K562 (cell line): ENCODE data around the gene PVALEF. TPM values are rescaled to one million over a fixed set of nuclear protein-coding genes. Genes with fewer than 3 reads are reported as not detected.

Source experiments
- ATAC-seq: fragments of 200-7000 bp; cut with Tn5 transposase; 3 replicates; pipeline ENCODE4 v1.9.1; 2020; ENCODE audit warnings: moderate library complexity
- BruUV-seq: library from RNA; stranded (reverse); fragments of 400-500 nt; replicated peaks from 2 replicates; lab custom pipeline; 2021; lab: Mats Ljungman, UMichigan
- CTCF ChIA-PET: fragments of 300-600 bp; formaldehyde crosslinking; extraction: SDS; loops from one replicate; lab custom pipeline; 2021; ENCODE audit warnings: low intra/inter-chr PET ratio; lab: Yijun Ruan, JAX
- POLR2A ChIA-PET: fragments of 300-600, 350-650 bp; sonication (Branson Sonifier 250); formaldehyde crosslinking; extraction: SDS; loops from one replicate; lab custom pipeline; 2021; ENCODE audit warnings: antibody characterized with exemption, inconsistent platforms; lab: Yijun Ruan, JAX
- DNase-seq, 4 experiments: peaks; one replicate each; pipeline versions ENCODE4 v3.0.0 to v3.0.0-alpha.2; 2011 to 2018; ENCODE audit warnings: low spot score in 3 of 4, mixed read lengths in 3 of 4; ENCODE audit errors: extremely low read depth in 1 of 4
- FAIRE-seq: peaks from 2 replicates; lab custom pipeline; 2011; peaks lifted over from hg19 to GRCh38; lab: Jason Lieb, UNC
- H2AFZ ChIP-seq: 2 replicates; pipeline ENCODE4 v1.6.0; 2011; ENCODE audit warnings: low read depth, low read length, control low read depth, inconsistent platforms
- H3K27ac ChIP-seq: fragments of 200-600 bp; 3 replicates; pipeline ENCODE4 v1.8.0; 2011; ENCODE audit warnings: low read depth, mild to moderate bottlenecking, control low read depth, inconsistent platforms, low read length, moderate library complexity, mixed read lengths; ENCODE audit errors: extremely low read depth
- H3K27me3 ChIP-seq, 2 experiments: fragments of 300-600 bp in 1 of 2; 2 replicates in 1 of 2; 3 replicates in 1 of 2; pipeline versions ENCODE4 v1.6.0 to v1.8.0; 2011; ENCODE audit warnings: inconsistent platforms in 2 of 2, low read length in 2 of 2, mild to moderate bottlenecking in 1 of 2, mixed read lengths in 1 of 2, moderate library complexity in 1 of 2; ENCODE audit not compliant: control insufficient read depth in 2 of 2, insufficient read depth in 2 of 2
- H3K36me3 ChIP-seq: fragments of 300-600 bp; 3 replicates; pipeline ENCODE4 v1.8.0; 2011; ENCODE audit warnings: mild to moderate bottlenecking, low read length, inconsistent platforms; ENCODE audit not compliant: control insufficient read depth, insufficient read depth
- H3K4me1 ChIP-seq, 2 experiments: fragments of 200-600 bp in 1 of 2; replicated peaks in 1 of 2; 2 replicates in 1 of 2; 3 replicates in 1 of 2; pipeline versions ENCODE4 v1.5.1 to v1.8.0; 2011; ENCODE audit warnings: inconsistent platforms in 2 of 2, low read length in 2 of 2, mild to moderate bottlenecking in 1 of 2, mixed read lengths in 1 of 2, moderate library complexity in 1 of 2; ENCODE audit not compliant: control insufficient read depth in 2 of 2, insufficient read depth in 2 of 2
- H3K4me2 ChIP-seq: 2 replicates; pipeline ENCODE4 v1.6.1; 2011; ENCODE audit warnings: low read length, control low read depth, inconsistent platforms, mixed read lengths; ENCODE audit not compliant: insufficient read depth
- H3K4me3 ChIP-seq: fragments of 200-600 bp; sonication (generic), shearing (Covaris generic); 2 replicates; pipeline ENCODE4 v1.5.1; 2016; ENCODE audit warnings: control low read depth, inconsistent platforms
- H3K79me2 ChIP-seq: fragments of 200-600 bp; 3 replicates; pipeline ENCODE4 v1.8.0; 2011; ENCODE audit warnings: low read length, inconsistent platforms; ENCODE audit not compliant: control insufficient read depth, insufficient read depth
- H3K9ac ChIP-seq, 2 experiments: 2 replicates each; pipeline versions ENCODE4 v1.6.0 to v1.6.1; 2011; ENCODE audit warnings: low read depth in 2 of 2, low read length in 2 of 2, control low read depth in 1 of 2, inconsistent platforms in 1 of 2, mild to moderate bottlenecking in 1 of 2, mixed read lengths in 1 of 2; ENCODE audit not compliant: insufficient read depth in 1 of 2
- H3K9me1 ChIP-seq: one replicate; pipeline ENCODE4 v1.6.0; 2011; ENCODE audit warnings: inconsistent platforms, mild to moderate bottlenecking, low read length, moderate library complexity; ENCODE audit not compliant: control insufficient read depth, insufficient read depth
- H3K9me3 ChIP-seq: replicated peaks from 2 replicates; pipeline ENCODE4 v1.5.1; 2011; ENCODE audit warnings: low read depth, low read length, inconsistent platforms; ENCODE audit not compliant: control insufficient read depth, insufficient read depth
- H4K20me1 ChIP-seq: replicated peaks from 2 replicates; pipeline ENCODE4 v1.6.1; 2011; ENCODE audit warnings: low read length, inconsistent platforms, mixed read lengths; ENCODE audit not compliant: control insufficient read depth, insufficient read depth
- FOXP1 ChIP-seq: sonication (generic); formaldehyde crosslinking; IDR thresholded peaks from 2 replicates; pipeline ENCODE4 v1.8.0; 2022; ENCODE audit warnings: mild to moderate bottlenecking, missing genetic modification reagents
- HDAC1 ChIP-seq, 2 experiments: fragments of 450-650 bp; IDR thresholded peaks; 2 replicates each; pipeline ENCODE4 v1.6.1; 2016 to 2017; ENCODE audit warnings: inconsistent platforms in 1 of 2, mild to moderate bottlenecking in 1 of 2, moderate library complexity in 1 of 2
- IRF1 ChIP-seq: sonication (generic); formaldehyde crosslinking; IDR thresholded peaks from 2 replicates; pipeline ENCODE4 v1.8.0; 2022; ENCODE audit warnings: missing genetic modification reagents, mild to moderate bottlenecking, borderline replicate concordance
- KAT7 ChIP-seq: sonication (generic); formaldehyde crosslinking; IDR thresholded peaks from 2 replicates; pipeline ENCODE4 v1.8.0; 2022; ENCODE audit warnings: missing genetic modification reagents, mild to moderate bottlenecking, borderline replicate concordance
- KHSRP ChIP-seq: fragments of 450-650 bp; IDR thresholded peaks from 2 replicates; pipeline ENCODE4 v1.6.1; 2017
- POLR3G ChIP-seq: IDR thresholded peaks from 2 replicates; pipeline ENCODE4 v1.6.1; 2011; ENCODE audit not compliant: insufficient read length, insufficient replicate concordance; ENCODE audit errors: extremely low read depth
- PTTG1 ChIP-seq: fragments of 450-650 bp; IDR thresholded peaks from 2 replicates; pipeline ENCODE4 v1.6.1; 2016; ENCODE audit warnings: low read depth, mild to moderate bottlenecking, missing genetic modification characterization, missing compliant biosample characterization
- RBM17 ChIP-seq: fragments of 200-400 bp; formaldehyde crosslinking; IDR thresholded peaks from 2 replicates; pipeline ENCODE4 v1.6.1; 2017; ENCODE audit warnings: low read depth, mild to moderate bottlenecking, low read length, borderline replicate concordance
- RBM25 ChIP-seq: fragments of 200-400 bp; formaldehyde crosslinking; IDR thresholded peaks from 2 replicates; pipeline ENCODE4 v1.6.1; 2018; ENCODE audit warnings: low read length, low read depth, moderate library complexity; ENCODE audit not compliant: severe bottlenecking
- SMC3 ChIP-seq: conservative IDR thresholded peaks from 2 replicates; pipeline ENCODE4 v1.6.1; 2011; ENCODE audit warnings: low read depth, low read length, improper control_type of control experiment; ENCODE audit not compliant: insufficient read depth
- TBP ChIP-seq: optimal IDR thresholded peaks from 2 replicates; pipeline ENCODE3; 2011; ENCODE audit warnings: low read depth, low read length, improper control_type of control experiment
- WHSC1 ChIP-seq: IDR thresholded peaks from one replicate; pipeline ENCODE4 v1.6.1; 2012; ENCODE audit warnings: low read length, control low read depth, inconsistent platforms
- ZNF24 ChIP-seq: fragments of 450-650 bp; IDR thresholded peaks from 2 replicates; pipeline ENCODE4 v1.6.1; 2016
- ZNF324 ChIP-seq: fragments of 250-450 bp; sonication (Bioruptor Pico); IDR thresholded peaks from 2 replicates; pipeline ENCODE4 v1.4.0; 2020; ENCODE audit warnings: mild to moderate bottlenecking
- ZNF354B ChIP-seq: fragments of 250-450 bp; sonication (Bioruptor Pico); IDR thresholded peaks from 2 replicates; pipeline ENCODE4 v1.4.0; 2020
- ZNF695 ChIP-seq: fragments of 450-650 bp; formaldehyde crosslinking; IDR thresholded peaks from 2 replicates; pipeline ENCODE4 v1.4.0; 2020; ENCODE audit warnings: mild to moderate bottlenecking, moderate library complexity
- ZNF830 ChIP-seq: fragments of 250-450 bp; sonication (Bioruptor Pico); IDR thresholded peaks from 2 replicates; pipeline ENCODE4 v1.5.0; 2021; ENCODE audit warnings: mild to moderate bottlenecking
- WGBS: fragments of 100-300 bp; shearing (Covaris generic); methylation state at CpG from one replicate; pipeline ENCODE4 v1.1.6; 2016; ENCODE audit warnings: low coverage, mixed read lengths; ENCODE audit not compliant: insufficient coverage; ENCODE audit errors: missing lambda C conversion rate; 5-methylcytosine and 5-hydroxymethylcytosine counted together
- in situ Hi-C: fragments of 300-500 bp; cut with MboI; formaldehyde crosslinking; loops from 4 replicates; pipeline ENCODE4 v1.15.0; 2018; ENCODE audit warnings: inconsistent platforms, mixed read lengths
- intact Hi-C: fragments of 100-400 bp; cut with micrococcal nuclease; formaldehyde crosslinking; loops from 2 replicates; pipeline ENCODE4 v1.14.2; 2022
- polyA plus RNA-seq, 8 experiments: library from polyadenylated mRNA; depleted of rRNA in 4 of 8; stranded (reverse) in 5 of 8; unstranded in 3 of 8; fragments of >200 nt; fragmentation: Nextera tagmentation in 2 of 8; fragmentation: Illumina TruSeq in 1 of 8; extraction: Ambion mirVana in 2 of 8; extraction: Trizol in 1 of 8; gene quantifications; 2 replicates each; pipeline versions ENCODE4 v1.2.1 to v1.2.3, GENCODE V29; 2011 to 2014; ENCODE audit warnings: inconsistent platforms in 1 of 8, missing spikeins in 1 of 8
- total RNA-seq, 7 experiments: library from RNA; depleted of rRNA in 6 of 7; stranded (reverse); fragments of >200 nt in 6 of 7; fragmentation: Illumina TruSeq in 2 of 7; extraction: Trizol in 2 of 7; gene quantifications; 2 replicates each; pipeline versions ENCODE4 v1.2.1 to v1.2.3, GENCODE V29; 2011 to 2021; ENCODE audit warnings: low replicate concordance in 1 of 7
- TF ChIP-seq, protein P1 (sequence below): sonication (generic); formaldehyde crosslinking; IDR thresholded peaks from 2 replicates; pipeline ENCODE4 v1.8.0; 2022; ENCODE audit warnings: missing genetic modification reagents, mild to moderate bottlenecking, moderate library complexity, borderline replicate concordance

Gene PVALEF
- total and polyA plus RNA-seq, 9 of the 15 experiments (the other 6 are each of a cell fraction or from before 2014, with no cell fraction given): not detected

DNA sequence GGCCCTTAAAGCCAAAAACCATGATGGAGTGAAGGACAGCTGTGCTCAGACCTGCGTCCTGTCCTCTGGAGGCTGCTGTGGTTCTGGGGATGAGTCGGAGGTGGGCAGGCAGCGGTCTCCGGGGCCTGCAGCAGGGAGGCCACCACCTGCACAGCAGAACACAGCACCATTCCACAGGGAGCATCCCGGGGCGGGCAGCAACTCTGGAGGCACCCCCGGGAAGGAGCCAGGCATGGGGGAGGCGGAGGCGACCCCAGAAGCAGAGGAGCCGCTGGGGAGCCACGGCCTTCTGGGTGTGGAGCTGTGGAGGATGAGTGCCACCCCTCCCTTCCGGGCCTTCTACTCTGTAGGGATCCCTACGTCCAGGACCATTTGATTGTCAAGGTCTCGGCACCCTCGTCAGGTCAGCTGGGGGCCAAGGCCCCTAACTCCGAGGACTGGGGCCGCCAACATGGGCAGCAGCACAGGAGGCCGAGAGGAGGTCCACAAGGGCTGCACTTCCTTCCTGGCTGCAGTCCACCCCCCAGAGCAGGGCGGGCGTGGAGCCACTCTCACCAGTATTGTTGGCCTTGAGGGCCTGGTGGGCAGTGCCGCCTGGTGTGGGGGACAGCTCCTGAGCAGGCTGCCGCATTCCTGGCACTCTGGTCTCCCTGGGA is 33.6 kb downstream of the PVALEF start:
- Histone ChIP-seq H2AFZ (no peak overlapping the region), H3K36me3 (peaks cover 2% of the 10 kb centered on the region; the same call in 2 of the 3 replicates), H3K27me3 (no peaks in the 10 kb centered on the region)
- 81% methylated on average over 21 of the region's 22 CpGs for WGBS
- TF ChIP-seq TBP: no peak
- no peak for TF ChIP-seq ZNF324 (CRISPR knock-in tag)
- no peak for TF ChIP-seq PTTG1 (tag)
- no peak for TF ChIP-seq ZNF830 (CRISPR knock-in tag)
- no peak for TF ChIP-seq IRF1 (CRISPR knock-in tag)
- no peak for TF ChIP-seq ZNF24
- no peak for TF ChIP-seq WHSC1
- no peak for TF ChIP-seq RBM25
- TF ChIP-seq ZNF695: no peak
- TF ChIP-seq HDAC1 (IDR thresholded peaks at IDR 0.05): no peak
- no peak for TF ChIP-seq ZNF354B (CRISPR knock-in tag)
- TF ChIP-seq, protein P1, sequence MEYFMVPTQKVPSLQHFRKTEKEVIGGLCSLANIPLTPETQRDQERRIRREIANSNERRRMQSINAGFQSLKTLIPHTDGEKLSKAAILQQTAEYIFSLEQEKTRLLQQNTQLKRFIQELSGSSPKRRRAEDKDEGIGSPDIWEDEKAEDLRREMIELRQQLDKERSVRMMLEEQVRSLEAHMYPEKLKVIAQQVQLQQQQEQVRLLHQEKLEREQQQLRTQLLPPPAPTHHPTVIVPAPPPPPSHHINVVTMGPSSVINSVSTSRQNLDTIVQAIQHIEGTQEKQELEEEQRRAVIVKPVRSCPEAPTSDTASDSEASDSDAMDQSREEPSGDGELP (CRISPR knock-in tag): no peak
- no peak for TF ChIP-seq RBM17
- TF ChIP-seq FOXP1 (CRISPR knock-in tag): no peak
- no peak for TF ChIP-seq SMC3
- no peak for TF ChIP-seq KHSRP
- TF ChIP-seq POLR3G: no peak
- no peak for TF ChIP-seq KAT7 (CRISPR knock-in tag)
- TF ChIP-seq, all 486 proteins: peak for 0
- no peak overlapping the region for H3K4me2 ChIP-seq
- no peak for ATAC-seq
- peaks cover 3% of the 10 kb centered on the region for H3K9me1 ChIP-seq
- in situ Hi-C loops: no loop called here
- BruUV-seq: no TSS peak
- no peak for DNase-seq
- no peaks in the 10 kb centered on the region for H3K79me2 ChIP-seq
- peaks cover 6 to 40% of the 10 kb centered on the region in 2 experiments; a peak in 4 of 5 replicates for H3K4me1 ChIP-seq
- H3K27ac ChIP-seq: no peak overlapping the region
- no peak for FAIRE-seq
- no peaks in the 10 kb centered on the region for H4K20me1 ChIP-seq
- H3K9me3 ChIP-seq: no peaks in the 10 kb centered on the region
- H3K9ac ChIP-seq: no peak overlapping the region
- intact Hi-C loops: no loop called here
- ChIA-PET CTCF (no interaction called here), POLR2A (interaction anchor here (0.5 to 1.2 kb wide), 2 partner anchors 10 to 19 kb away, joined by 3 to 4 read pairs; no protein-coding TSS in a partner anchor)
- H3K4me3 ChIP-seq: no peak overlapping the region
